SKM-1 treated with dmso at 0.1 percent for 144 hours (cell line): Measurements from ENCODE around the gene PACSIN1.

Source experiments
- DNase-seq: peaks from one replicate; lab custom pipeline; 2025; ENCODE audit not compliant: unreplicated experiment; lab: John Stamatoyannopoulos, UW

Gene PACSIN1

GRCh38 chr6:34543421-34543820, 77.5 kb downstream of the PACSIN1 start:
- no peak for DNase-seq

GRCh38 chr6:34544052-34544604, 78.3 kb downstream of the PACSIN1 start:
- DNase-seq: no peak

- DNase-seq: no peak
These were observed 79.0 kb downstream of the PACSIN1 start for GRCh38 chr6:34544776-34545471.

GRCh38 chr6:34546551-34547321, 80.9 kb downstream of the PACSIN1 start:
- DNase-seq: no peak

- DNase-seq: no peak
These were observed 82.1 kb downstream of the PACSIN1 start for GRCh38 chr6:34547701-34548644.

- DNase-seq: no peak
These were observed 83.3 kb downstream of the PACSIN1 start for GRCh38 chr6:34549026-34549803.

GRCh38 chr6:34549804-34550202, 83.9 kb downstream of the PACSIN1 start:
- no peak for DNase-seq

- DNase-seq: no peak
These were observed 85.8 kb downstream of the PACSIN1 start for GRCh38 chr6:34551720-34552119.

GRCh38 chr6:34552620-34553019, 86.7 kb downstream of the PACSIN1 start:
- DNase-seq: no peak

GRCh38 chr6:34553146-34553545, 87.3 kb downstream of the PACSIN1 start:
- DNase-seq: no peak

- no peak for DNase-seq
These were observed 87.9 kb downstream of the PACSIN1 start for GRCh38 chr6:34553750-34554149.

- DNase-seq: no peak
These were observed 88.6 kb downstream of the PACSIN1 start for GRCh38 chr6:34554291-34555006.

- no peak for DNase-seq
These were observed 89.1 kb downstream of the PACSIN1 start for GRCh38 chr6:34555007-34555322.

- DNase-seq: no peak
These were observed 89.5 kb downstream of the PACSIN1 start for GRCh38 chr6:34555328-34555727.

GRCh38 chr6:34556031-34556471, 90.2 kb downstream of the PACSIN1 start, which contains the start of gene SPDEF:
SPDEF (minus strand) TSS chr6:34556329; CDS start chr6:34544455, 11,874 bp downstream.
- DNase-seq: no peak

- DNase-seq: no peak
These were observed 90.6 kb downstream of the PACSIN1 start for GRCh38 chr6:34556493-34556892.

GRCh38 chr6:34557228-34557627, 91.4 kb downstream of the PACSIN1 start:
- DNase-seq: no peak

- no peak for DNase-seq
These were observed 92.4 kb downstream of the PACSIN1 start for GRCh38 chr6:34558172-34558714.

GRCh38 chr6:34559651-34560365, 93.9 kb downstream of the PACSIN1 start:
- DNase-seq: no peak
